HG03280 (cell line): ENCODE results near the gene KIF15.

Experiments
- ATAC-seq: cut with Tn5 transposase; IDR thresholded peaks from one replicate; pipeline ENCODE4 v1.9.1; 2021; ENCODE audit warnings: mild to moderate bottlenecking, moderate library complexity; ENCODE audit not compliant: unreplicated experiment

Gene KIF15

DNA sequence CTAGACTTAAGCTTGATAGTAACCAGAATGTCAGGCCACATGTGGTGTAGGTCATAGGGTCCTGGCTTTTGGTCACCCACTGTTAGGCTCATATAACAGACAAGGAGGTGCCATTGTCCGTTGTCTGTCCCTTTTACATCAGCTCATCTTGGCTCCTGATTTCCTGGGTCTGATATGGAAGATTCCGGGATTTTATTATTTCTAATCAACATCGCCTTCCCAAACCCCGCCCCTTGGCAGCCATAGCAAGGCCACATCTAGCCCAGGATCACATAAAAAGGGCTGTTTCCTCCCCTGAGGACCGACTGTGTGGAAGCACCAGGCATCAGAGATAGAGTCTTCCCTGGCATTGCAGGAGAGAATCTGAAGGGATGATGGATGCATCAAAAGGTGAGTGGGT, 112.7 kb downstream of the KIF15 start, which contains the start of gene TGM4:
Gene TGM4, plus strand, starts transcription at position 301 of the 400 bp plus-strand sequence. Its CDS starts 71 bp downstream, at position 372.
- no peak for ATAC-seq

DNA sequence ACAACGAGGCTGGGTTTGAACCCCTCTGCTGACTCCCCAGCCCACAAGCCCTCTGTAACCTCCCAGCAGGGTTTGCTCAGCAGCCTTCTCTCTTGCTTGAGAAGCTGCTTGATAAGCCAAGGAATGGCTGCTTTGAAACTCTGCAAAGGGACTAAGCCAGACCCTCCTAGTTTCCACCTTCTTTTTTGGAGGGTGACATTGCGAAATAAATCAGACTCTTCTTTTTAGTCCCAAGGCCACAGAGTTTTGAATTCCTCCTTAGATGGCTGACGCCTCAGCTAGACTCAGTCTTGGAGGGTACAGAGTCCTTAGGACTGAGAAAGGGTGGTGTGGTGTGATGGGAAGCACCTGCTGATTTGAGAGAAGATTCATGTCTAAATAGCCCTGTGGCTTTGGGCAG, 114.0 kb downstream of the KIF15 start:
- no peak for ATAC-seq

DNA sequence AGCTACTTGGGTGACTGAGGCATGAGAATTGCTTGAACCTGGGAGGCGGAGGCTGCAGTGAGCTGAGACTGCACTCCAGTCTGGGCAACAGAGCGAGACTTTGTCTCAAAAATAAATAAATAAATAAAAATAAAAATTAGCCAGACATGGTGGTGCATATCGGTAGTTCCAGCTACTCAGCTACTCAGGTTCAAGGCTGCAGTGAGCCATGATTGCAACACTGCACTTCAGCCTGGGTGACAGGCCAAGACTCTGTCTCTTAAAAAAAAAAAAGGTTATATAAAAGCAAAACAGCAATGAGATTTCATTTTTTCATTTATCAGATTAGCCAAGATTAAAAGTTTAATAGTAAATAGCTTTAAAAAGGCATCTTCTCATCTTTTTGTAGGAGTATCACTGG, 115.7 kb downstream of the KIF15 start:
- no peak for ATAC-seq

DNA sequence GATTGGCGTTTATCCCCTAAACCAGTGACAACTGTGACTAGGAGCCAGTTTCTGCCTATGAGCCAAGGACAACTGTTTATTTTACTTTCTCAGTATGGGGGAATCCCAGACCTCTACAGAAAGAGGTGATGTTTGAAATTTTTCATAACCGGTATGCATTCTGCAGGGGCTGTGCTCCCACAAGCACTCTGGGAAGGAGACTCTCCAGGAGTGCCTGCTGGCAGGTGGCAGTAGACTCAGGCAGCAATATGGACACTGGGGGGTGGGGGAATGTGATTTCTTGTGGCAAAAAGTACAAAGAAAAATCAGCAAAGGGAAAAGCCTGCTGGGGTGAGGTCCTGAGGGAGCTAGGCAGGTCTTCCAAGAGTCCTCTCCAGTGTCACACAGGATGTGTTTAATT, 118.7 kb downstream of the KIF15 start:
- ATAC-seq = no peak

DNA sequence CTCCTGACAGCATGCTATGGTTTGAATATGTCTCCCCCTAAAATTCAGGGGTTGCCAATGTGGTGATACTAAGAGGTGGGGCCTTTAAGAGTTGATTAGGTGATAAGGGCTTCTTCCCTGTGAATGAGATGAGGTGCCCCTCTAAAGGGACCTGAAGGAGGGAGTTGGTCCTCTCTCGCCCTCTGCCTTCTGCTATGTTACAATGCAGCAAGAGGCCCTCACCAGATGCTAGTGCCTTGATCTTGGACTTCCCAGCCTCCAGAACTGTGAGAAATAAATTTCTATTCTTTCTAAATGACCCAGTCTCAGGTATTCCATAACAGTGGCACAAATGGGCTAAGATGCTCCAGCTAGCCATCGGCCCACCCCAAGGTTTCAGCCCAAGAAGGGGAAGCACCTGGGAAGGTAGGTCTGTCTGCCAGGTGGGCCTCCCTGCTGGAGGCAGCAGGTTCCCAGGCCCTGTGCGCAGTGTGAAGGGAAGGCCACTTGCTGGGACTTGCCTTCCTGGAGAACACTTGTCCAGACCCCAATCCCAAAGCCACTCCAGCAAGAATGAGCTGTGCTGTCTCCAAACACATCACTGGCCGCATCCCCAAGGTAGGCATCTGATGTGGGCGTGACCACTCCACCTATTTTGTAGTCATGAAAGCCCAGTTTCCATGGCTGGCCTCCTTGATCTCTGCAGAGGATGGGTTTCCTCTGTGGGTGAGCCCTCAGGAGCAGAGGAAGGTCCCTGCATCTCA, 121.8 kb downstream of the KIF15 start:
- no peak for ATAC-seq

DNA sequence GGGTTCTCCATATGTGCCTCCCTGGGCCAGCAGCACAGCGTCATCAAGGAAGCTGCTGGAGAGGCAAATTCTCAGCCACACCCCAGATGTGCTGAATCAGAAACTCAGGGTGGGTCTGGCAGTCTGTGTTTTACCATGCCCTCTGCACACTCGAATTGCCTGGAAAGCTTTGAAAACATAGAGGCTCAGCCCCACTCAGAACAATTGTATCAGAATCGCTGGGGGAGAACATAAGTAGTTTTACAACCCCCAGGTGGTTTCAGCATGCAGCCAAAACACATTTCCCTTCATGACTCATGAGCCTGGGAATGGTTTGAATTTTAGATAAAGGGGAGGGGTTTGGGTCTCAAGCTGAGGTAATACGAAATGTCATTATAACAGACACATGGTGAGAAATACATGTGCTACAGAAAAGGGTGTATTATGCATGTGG, 122.4 kb downstream of the KIF15 start:
- ATAC-seq = no peak

DNA sequence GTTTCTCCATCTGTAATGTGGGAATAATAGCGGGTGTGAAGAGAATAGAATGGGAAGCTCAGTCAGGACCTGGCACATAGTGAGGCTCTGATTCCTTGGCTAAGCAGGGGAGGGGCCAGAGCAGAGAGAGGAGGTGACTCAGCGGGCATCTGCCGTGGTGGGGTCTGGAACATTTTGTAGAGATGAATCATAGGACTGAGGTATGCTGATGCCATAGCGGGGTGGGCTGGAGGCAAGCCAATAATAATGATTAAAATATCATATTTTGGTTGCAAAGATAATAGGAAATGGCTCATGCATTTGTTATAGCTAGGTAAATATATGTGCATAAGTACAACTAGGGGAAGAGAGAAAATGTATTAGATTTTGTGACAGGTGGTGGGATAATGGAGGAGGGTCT, 124.0 kb downstream of the KIF15 start:
- no peak for ATAC-seq

DNA sequence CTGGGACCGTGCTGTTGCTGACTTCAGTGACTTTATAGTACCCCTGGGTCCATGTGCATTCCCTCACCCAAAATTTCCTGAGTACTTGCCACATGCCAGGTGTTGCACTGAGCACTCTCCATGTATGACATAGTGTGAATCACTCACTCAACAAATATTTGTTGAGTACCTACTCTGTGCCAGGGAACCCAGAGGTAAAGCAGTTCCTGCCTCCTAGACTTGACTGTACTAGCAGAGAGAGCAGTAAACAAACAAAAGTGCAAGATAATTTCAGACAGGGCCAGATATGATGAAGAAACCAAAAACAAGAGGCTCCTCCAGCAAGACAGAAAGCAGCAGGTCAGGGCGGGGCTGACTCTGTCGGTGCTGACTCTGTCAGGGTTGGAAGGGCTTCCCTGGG, 125.0 kb downstream of the KIF15 start:
- no peak for ATAC-seq

DNA sequence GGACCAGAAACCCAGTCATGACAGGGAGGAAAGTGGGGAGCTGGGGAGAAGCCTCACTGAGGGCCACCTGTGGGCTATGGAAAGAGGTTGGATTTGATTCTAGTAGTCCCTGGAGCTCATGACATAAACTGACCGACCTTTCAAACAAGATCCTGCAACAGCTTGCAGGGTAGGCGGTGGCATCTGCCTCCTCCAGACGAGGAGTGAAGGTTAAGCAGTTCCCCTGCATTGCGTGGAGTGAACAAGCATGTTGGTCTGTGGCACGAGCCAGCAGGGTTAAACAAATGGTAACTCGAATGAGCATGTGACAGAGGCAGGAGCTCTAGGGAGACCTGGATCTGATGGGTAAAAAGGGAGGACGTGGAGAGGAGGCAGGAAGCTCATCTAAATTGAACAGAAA, 125.5 kb downstream of the KIF15 start:
- ATAC-seq = no peak

DNA sequence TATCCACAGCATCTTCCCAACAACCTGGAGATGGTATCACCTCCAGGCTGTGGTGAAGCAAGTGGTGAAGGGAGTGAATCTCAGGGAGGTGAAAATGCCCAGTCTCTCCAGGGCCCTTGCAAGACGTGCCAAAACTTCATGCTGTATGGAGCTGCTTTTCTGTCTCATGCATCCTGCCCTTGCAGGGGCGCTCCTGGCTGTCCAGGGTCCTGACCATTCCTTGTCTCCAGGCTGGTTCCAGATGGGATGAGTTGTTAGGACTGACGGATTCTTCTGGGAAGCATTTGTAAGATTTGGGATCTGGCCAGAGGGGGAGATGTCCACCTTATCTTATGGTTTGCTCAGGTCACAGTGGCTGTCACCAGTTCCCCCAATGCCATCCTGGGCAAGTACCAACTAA, 128.7 kb downstream of the KIF15 start:
- ATAC-seq = no peak

DNA sequence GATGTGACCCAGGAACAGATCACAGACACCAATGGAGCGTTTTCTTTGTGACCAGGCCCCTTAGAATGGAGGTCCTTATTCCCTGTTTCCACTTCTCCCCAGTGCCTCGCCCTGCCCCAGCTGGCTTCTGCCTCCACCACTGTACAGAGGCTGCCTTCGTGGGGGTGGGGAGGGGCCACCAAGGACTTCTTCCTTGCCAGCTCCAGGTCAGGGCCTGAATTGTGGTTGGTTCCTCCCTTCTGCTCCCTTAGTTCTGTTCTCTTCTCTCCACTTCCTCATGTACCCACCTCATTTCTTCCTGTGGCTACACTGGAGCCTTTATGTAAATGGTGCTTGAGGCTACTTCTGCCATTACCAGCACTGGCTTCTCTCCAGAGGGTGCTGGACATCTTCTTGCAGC, 129.3 kb downstream of the KIF15 start:
- no peak for ATAC-seq

DNA sequence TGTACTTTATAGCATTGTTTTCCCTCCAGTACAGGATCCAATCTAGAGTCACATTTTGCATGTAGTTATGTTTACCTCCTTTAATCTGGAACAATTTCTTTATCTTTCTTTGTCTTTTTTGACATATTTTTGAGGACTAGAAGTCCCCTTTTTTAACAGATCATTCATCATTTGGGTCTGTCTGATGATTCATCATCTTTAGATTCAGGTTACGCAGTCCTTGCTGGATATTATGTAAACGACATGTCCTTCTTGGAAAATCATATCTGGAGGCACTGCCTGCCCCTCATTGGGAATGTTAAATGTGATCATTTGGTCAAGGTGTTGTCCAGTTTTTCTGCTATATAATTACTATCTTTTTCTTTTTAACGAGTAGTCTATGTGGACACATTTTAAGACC, 131.1 kb downstream of the KIF15 start:
- ATAC-seq = no peak

DNA sequence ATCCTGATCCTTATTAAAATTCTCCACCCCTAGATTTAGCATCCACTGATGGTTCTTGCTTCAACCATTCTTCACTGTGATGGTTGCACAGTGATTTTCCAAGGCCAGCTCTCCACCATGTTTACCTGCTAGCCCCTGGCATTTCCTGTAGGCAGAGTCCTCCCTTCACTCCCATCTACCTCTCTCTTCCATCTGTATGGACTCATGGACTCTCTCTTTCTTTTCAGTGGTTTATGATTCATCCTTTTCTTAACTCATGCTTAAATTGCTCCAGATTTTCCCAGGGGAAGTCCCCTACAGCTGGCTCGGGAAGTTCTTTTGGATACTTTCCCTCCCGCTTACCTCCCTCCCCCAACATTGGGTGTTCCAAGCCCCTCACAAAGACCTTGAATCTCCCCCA, 131.5 kb downstream of the KIF15 start:
- no peak for ATAC-seq

DNA sequence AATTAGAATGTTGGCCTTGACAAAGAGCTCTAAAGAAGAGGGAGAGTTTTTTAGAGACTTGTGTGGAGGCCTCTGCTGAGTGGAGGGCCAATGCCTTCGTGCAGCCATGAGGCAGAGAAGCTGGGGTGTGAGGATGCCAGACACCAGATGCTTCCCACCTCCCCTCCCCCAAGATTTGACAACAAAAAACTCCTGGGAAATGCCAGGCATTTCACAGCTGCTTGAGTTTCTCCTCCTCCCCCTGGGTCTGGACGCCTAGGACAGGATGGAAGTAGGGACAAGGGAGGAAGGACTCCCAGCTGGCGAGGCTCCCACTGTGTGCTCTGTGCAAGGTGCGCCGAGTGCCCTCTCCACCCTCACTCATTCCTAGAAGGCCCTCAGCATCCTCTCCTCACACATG, 132.9 kb downstream of the KIF15 start:
- ATAC-seq = no peak

DNA sequence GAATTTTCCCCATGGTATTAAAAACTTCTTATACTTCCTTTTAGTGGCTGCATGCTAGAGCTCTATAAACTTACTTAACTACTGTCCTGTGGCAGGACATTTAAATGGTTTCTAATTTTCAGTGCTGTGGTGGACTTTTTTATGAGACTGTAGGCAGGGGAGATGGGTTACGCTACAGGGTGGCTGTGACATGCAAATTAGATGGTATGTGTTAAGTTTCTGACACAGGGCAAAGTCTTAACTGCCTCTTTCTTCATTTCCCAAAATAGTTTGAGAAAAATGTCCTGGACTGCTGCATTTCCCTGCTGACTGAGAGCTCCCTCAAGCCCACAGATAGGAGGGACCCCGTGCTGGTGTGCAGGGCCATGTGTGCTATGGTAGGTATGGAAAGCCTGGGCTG, 134.8 kb downstream of the KIF15 start:
- no peak for ATAC-seq

DNA sequence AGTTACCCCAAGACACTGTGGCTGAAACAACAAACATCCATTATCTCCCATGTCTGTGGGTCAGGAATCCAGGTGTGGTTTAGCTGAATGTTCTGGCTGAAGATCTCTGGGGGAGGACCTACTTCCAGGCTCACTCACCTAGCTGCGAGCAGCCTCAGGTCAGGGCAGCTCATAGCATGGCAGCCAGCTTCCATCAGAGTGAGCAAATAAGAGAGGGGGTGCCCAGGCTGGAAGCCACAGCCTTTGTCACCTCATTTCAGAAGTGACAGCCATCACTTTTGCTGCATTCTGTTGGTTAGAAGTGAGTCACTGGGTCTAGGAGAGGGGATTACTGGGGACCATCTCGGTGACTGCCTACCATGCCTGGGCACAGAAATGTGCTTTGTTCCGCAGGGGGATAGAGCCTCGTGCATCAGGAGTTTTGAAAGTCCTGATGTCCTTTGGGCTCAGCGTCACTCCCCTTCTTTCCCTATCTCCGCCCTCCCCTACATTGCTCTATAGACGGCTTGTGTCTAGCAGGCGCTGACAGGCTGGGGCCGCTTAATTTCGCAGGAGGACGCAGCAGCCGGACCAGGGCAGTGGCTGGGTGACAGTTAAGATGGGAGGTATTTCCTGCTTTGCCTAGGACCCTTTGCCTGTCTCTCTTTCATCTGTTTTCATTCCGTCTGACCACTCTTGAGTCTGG, 138.2 kb downstream of the KIF15 start:
- no peak for ATAC-seq

DNA sequence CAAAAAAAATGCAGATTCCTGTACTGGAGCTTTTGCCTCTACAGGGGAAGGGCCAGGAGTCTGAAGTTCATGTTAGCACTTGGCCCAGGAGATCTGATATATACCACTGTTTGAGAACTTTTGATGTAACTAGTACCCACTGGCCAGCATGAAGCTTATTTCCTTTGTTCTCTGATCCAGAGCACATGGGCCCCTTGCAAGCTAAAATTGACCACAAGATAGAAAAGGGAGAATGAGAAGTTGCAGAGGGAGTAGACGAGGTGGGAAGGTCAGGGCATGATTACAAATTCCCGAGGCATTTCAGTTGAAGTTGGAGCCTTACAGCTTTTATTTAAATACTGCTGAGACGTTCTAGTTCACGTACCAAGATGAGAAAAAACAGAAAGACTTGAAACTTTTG, 141.0 kb downstream of the KIF15 start:
- no peak for ATAC-seq
